ENCODE measurements around the gene SUOX. TPM values are rescaled to one million over a fixed set of nuclear protein-coding genes. Genes with fewer than 3 reads are reported as not detected.

SUOX gene
- total and polyA plus RNA-seq, 2 of the 4 experiments (the other 2 are of a cell fraction): 17.8 to 19.4 TPM

GRCh38 chr12:56014205-56014604 lies 17.1 kb downstream of the SUOX start:
- in situ Hi-C loops (cut with MboI; ENCODE audit: low sequenced_read_pairs): no loop called here
- intact Hi-C loops (cut with micrococcal nuclease): no loop called here
- no TSS peak for BruUV-seq (replicated peaks)

More at GRCh38 chr12:56014205-56014604, 17.1 kb downstream of the SUOX start:
- no peak overlapping the region for H3K4me3 ChIP-seq (ENCODE audit: insufficient read depth, low read depth, low read length)
- H3K18ac ChIP-seq (ENCODE audit: low read depth, low read length): no peak overlapping the region
- H3K4me2 ChIP-seq (ENCODE audit: low read depth, low read length): no peak overlapping the region
- H3K79me1 ChIP-seq (ENCODE audit: low read depth in 1 of 2, low read length in 2 of 2): no peaks in the 10 kb centered on the region
- peaks cover 3% of the 10 kb centered on the region; the same call in 1 of the 2 replicates for H3K9me1 ChIP-seq (ENCODE audit: insufficient read depth, low read length)
- H3K27me3 ChIP-seq (ENCODE audit: control insufficient read depth, insufficient read depth, low read length): no peaks in the 10 kb centered on the region
- POLR2A ChIA-PET (ENCODE audit: unreplicated experiment): interaction anchor here (0.6 kb wide), 1 partner anchor 12 kb away, joined by 6 read pairs; no protein-coding TSS in a partner anchor
- dilution Hi-C loops (cut with HindIII; ENCODE audit: low sequenced_read_pairs, unreplicated experiment): no loop called here
- H2BK15ac ChIP-seq (ENCODE audit: low read depth, low read length): no peak overlapping the region
- CTCF ChIA-PET: no interaction called here
- H3K4ac ChIP-seq (ENCODE audit: low read depth, low read length): no peak overlapping the region
- H3K36me3 ChIP-seq (ENCODE audit: control insufficient read depth, insufficient read depth, low read length): no peaks in the 10 kb centered on the region; the same call in 1 of the 2 replicates
- no peaks in the 10 kb centered on the region for H3K9me3 ChIP-seq (ENCODE audit: control insufficient read depth, insufficient read depth, low read length)
- H2BK5ac ChIP-seq (ENCODE audit: low read depth, low read length, poor library complexity, severe bottlenecking): no peak overlapping the region
- H2BK120ac ChIP-seq (ENCODE audit: low read depth, low read length): no peak overlapping the region
- H3K23ac ChIP-seq (ENCODE audit: low read depth, low read length): no peak overlapping the region
- no peak overlapping the region for H4K8ac ChIP-seq (ENCODE audit: low read depth in 2 of 2, low read length in 2 of 2)
- no peak overlapping the region for H2BK20ac ChIP-seq (ENCODE audit: low read depth, low read length)
- ATAC-seq (ENCODE audit: low read depth) (no peak), DNase-seq (no peak)
- no peak overlapping the region for H3K14ac ChIP-seq (replicated peaks; ENCODE audit: low read depth, low read length)
- H4K5ac ChIP-seq (ENCODE audit: low read depth, low read length): no peak overlapping the region
- no peak overlapping the region for H2AK9ac ChIP-seq (replicated peaks; ENCODE audit: low read depth, low read length, poor library complexity)
- H3K4me1 ChIP-seq (ENCODE audit: control insufficient read depth, insufficient read depth, low read length): no peaks in the 10 kb centered on the region
- no peak overlapping the region for H3K27ac ChIP-seq (ENCODE audit: insufficient read depth, low read length)
- WGBS, 2 experiments (ENCODE audit: extremely low coverage in 2 of 2, insufficient read length in 1 of 2): no CpG with 5 or more reads among the region's 2 CpGs
- H3K9ac ChIP-seq (ENCODE audit: low read depth, low read length): no peak overlapping the region
- TF ChIP-seq CEBPB (IDR thresholded peaks at IDR 0.05; ENCODE audit: low read depth, low read length): no peak
- no peak for TF ChIP-seq MAFK (IDR thresholded peaks at IDR 0.05; ENCODE audit: low read depth, low read length)
- no peak for TF ChIP-seq POLR2A (IDR thresholded peaks at IDR 0.05; ENCODE audit: low read depth, low read length)
- no peak for TF ChIP-seq RCOR1 (IDR thresholded peaks at IDR 0.05; ENCODE audit: insufficient replicate concordance, low read length)
- TF ChIP-seq MXI1 (IDR thresholded peaks at IDR 0.05; ENCODE audit: borderline replicate concordance, low read depth, low read length): no peak
- TF ChIP-seq SMC3 (IDR thresholded peaks at IDR 0.05; ENCODE audit: low read depth, low read length): no peak
- TF ChIP-seq NFE2L2 (IDR thresholded peaks at IDR 0.05; ENCODE audit: low read depth, low read length): no peak
- TF ChIP-seq RFX5 (IDR thresholded peaks at IDR 0.05; ENCODE audit: low read depth, low read length): no peak
- no peak for TF ChIP-seq MAZ (IDR thresholded peaks at IDR 0.05; ENCODE audit: borderline replicate concordance, low read depth, low read length)
- TF ChIP-seq, protein P1, sequence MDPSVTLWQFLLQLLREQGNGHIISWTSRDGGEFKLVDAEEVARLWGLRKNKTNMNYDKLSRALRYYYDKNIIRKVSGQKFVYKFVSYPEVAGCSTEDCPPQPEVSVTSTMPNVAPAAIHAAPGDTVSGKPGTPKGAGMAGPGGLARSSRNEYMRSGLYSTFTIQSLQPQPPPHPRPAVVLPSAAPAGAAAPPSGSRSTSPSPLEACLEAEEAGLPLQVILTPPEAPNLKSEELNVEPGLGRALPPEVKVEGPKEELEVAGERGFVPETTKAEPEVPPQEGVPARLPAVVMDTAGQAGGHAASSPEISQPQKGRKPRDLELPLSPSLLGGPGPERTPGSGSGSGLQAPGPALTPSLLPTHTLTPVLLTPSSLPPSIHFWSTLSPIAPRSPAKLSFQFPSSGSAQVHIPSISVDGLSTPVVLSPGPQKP (IDR thresholded peaks at IDR 0.05; ENCODE audit: borderline replicate concordance, low read depth, low read length): no peak
- TF ChIP-seq RAD21 (IDR thresholded peaks at IDR 0.05; ENCODE audit: low read length): no peak
- TF ChIP-seq FOS (IDR thresholded peaks at IDR 0.05; ENCODE audit: low read depth, low read length): no peak
- TF ChIP-seq, protein P2, sequence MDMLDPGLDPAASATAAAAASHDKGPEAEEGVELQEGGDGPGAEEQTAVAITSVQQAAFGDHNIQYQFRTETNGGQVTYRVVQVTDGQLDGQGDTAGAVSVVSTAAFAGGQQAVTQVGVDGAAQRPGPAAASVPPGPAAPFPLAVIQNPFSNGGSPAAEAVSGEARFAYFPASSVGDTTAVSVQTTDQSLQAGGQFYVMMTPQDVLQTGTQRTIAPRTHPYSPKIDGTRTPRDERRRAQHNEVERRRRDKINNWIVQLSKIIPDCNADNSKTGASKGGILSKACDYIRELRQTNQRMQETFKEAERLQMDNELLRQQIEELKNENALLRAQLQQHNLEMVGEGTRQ (IDR thresholded peaks at IDR 0.05; ENCODE audit: low read depth, low read length): no peak
- TF ChIP-seq, protein P3, sequence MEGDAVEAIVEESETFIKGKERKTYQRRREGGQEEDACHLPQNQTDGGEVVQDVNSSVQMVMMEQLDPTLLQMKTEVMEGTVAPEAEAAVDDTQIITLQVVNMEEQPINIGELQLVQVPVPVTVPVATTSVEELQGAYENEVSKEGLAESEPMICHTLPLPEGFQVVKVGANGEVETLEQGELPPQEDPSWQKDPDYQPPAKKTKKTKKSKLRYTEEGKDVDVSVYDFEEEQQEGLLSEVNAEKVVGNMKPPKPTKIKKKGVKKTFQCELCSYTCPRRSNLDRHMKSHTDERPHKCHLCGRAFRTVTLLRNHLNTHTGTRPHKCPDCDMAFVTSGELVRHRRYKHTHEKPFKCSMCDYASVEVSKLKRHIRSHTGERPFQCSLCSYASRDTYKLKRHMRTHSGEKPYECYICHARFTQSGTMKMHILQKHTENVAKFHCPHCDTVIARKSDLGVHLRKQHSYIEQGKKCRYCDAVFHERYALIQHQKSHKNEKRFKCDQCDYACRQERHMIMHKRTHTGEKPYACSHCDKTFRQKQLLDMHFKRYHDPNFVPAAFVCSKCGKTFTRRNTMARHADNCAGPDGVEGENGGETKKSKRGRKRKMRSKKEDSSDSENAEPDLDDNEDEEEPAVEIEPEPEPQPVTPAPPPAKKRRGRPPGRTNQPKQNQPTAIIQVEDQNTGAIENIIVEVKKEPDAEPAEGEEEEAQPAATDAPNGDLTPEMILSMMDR (conservative IDR thresholded peaks at IDR 0.05; ENCODE audit: low read depth, low read length): no peak
- no peak for TF ChIP-seq BHLHE40 (IDR thresholded peaks at IDR 0.05; ENCODE audit: low read depth, low read length)
- no peak for TF ChIP-seq CHD1 (IDR thresholded peaks at IDR 0.05; ENCODE audit: low read depth, low read length)
- no peak overlapping the region for H2AFZ ChIP-seq (replicated peaks; ENCODE audit: low read length, poor library complexity)
- H4K20me1 ChIP-seq (ENCODE audit: insufficient read depth, low read length): no peaks in the 10 kb centered on the region
- H3K56ac ChIP-seq (ENCODE audit: extremely low read depth, insufficient read depth, low read length): no peak overlapping the region
- no peak overlapping the region for H4K91ac ChIP-seq (ENCODE audit: insufficient read depth, low read depth, low read length)
- H2AK5ac ChIP-seq (ENCODE audit: low read depth, low read length): no peak overlapping the region

Measured in IMR-90 (cell line).